Hepatocyte (in vitro differentiated cells): Measurements from ENCODE around the gene CHCHD4.

Experiments used
- EZH2 ChIP-seq: fragments of 200-600 bp; sonication (generic); IDR thresholded peaks from 2 replicates; pipeline ENCODE4 v1.6.1; 2016; ENCODE audit warnings: antibody characterized with exemption, mild to moderate bottlenecking, borderline replicate concordance
- TF ChIP-seq, protein P1 (sequence below): fragments of 200-600 bp; sonication (generic); IDR thresholded peaks from 2 replicates; pipeline ENCODE4 v1.5.1; 2016; ENCODE audit warnings: antibody characterized with exemption, mild to moderate bottlenecking; ENCODE audit not compliant: poor library complexity

DNA sequence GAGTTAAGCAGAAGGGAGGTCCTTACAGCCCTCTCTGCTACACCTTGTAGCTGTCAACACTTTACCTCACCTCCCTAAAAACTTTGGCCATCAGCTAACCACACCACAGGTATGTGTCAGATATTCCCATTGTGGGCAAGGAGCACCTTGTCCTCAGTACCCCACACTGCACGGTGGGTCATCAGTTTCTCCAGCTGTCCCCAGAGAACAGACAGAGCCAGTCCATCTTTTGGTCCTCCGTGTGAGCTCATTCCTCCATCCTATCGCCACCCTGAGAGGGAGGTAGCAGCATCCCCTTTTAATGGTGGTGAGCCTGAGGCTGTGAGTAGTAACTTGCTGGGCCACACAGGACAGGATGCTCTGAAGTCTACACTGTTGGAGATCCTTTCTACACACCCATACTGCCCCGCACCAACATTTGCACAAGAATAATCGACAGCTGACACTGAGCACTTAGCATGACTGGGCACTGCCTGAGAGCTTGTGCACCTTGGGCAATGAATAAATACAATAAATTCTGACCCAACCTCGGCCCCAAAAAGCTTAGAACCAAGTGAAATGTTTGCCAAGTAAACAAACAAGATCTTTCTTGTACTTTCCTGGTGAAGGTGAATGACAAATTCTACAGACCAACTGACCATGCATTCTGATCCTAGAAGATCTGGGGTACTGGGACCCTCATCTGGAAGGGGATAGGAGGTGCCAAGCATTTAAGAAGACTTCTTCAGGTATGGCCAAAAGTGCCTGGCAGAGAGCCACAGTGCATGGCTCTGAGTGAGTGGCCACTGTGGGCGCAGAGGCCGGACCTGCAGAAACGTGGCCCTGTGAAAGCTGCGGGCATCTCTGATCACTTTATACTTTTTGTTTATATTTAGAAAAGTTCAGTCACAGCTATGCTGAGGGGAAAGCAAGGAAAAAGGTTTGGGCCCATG is 6.9 kb downstream of the CHCHD4 start:
- TF ChIP-seq, protein P1, sequence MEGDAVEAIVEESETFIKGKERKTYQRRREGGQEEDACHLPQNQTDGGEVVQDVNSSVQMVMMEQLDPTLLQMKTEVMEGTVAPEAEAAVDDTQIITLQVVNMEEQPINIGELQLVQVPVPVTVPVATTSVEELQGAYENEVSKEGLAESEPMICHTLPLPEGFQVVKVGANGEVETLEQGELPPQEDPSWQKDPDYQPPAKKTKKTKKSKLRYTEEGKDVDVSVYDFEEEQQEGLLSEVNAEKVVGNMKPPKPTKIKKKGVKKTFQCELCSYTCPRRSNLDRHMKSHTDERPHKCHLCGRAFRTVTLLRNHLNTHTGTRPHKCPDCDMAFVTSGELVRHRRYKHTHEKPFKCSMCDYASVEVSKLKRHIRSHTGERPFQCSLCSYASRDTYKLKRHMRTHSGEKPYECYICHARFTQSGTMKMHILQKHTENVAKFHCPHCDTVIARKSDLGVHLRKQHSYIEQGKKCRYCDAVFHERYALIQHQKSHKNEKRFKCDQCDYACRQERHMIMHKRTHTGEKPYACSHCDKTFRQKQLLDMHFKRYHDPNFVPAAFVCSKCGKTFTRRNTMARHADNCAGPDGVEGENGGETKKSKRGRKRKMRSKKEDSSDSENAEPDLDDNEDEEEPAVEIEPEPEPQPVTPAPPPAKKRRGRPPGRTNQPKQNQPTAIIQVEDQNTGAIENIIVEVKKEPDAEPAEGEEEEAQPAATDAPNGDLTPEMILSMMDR, result no peak
- TF ChIP-seq EZH2, result no peak
